Stimulated activated CD4-positive, alpha-beta T cell treated with anti-CD3 and anti-CD28 coated beads, Interleukin-4, amount 100 ng/mL, for 4 hours (primary cell): ENCODE measurements around the gene MTCH1.
"Not testable (repeated sequence)": the region's sequence is repeated elsewhere in the genome, so short reads cannot be mapped to it uniquely, and the experiment has no call there.

ENCODE experiments used
- DNase-seq, 2 experiments: peaks; one replicate each; pipeline ENCODE4 v3.0.0-alpha.2; 2020

MTCH1 gene

DNA sequence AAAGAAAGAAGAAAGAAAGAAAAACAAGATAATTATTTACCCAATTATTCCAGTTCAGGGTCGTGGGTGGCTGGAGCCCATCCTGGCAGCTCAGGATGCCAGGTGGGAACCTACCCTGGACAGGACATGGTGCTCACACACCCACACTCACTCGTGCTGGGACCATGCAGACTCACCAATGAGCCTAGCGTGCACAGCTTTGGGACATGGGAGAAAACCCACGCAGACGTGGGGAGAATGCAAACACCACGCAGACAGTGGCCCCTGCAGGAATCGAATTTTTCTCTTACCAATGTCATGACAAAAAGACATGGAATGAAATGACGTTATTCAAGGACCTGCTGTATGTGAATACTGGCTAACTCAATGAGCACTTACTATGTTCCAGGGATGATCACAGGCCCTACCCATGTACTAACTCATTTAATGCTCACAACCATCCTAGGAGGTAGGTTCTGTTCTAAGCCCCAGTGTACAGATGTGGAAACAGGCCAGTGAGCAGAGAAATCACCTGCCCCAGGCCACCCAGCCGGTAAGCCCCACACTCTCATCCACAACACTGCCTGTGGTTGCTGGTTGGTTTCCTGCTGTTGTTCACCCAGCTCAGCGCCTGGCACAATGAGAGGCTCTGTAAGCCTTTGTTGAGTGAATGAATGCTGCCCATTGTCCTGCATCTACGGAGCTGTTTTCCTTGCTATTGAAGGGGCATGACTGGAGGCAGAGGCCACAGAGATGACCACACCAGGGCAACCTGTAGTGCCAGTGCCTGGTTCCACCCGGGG is 38.2 kb downstream of the MTCH1 start:
- no peak for DNase-seq

DNA sequence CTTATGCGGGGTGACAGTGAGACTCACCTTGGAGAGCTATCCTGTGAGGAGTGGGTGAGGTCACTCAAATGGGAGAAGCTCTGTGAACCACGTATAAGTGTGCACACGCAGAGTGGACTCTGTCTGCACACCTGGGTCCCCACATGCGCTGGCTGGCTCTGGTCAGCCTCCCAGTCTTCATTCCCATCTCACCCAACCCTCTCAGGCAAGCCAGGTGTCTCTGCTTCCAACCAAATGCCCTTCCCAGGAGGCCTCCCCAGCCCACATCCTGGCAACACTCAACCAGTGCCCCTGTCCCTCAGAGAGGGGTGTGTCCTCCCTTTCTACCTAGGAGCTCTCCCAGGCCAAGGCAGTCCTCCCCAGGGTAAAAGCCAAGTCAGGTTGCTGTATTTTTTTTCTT is 39.5 kb downstream of the MTCH1 start:
- DNase-seq = no peak

DNA sequence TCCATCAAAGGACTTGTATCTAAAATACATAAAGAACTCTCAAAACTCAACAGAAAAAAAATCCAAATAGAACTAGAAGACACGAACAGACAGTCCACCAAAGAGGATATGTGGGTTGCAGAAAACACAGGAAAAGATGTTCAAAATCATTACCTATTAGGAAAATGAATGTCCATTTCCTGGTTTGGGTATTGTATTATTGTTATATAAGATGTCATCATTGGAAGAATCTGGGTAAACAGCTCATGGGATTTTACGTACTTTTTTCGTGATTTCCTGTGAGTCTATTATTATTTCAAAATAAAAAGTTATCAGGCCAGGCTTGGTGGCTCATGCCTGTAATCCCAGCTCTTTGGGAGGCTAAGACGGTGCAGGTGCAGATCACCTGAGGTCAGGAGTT is 40.7 kb downstream of the MTCH1 start:
- DNase-seq = no peak

DNA sequence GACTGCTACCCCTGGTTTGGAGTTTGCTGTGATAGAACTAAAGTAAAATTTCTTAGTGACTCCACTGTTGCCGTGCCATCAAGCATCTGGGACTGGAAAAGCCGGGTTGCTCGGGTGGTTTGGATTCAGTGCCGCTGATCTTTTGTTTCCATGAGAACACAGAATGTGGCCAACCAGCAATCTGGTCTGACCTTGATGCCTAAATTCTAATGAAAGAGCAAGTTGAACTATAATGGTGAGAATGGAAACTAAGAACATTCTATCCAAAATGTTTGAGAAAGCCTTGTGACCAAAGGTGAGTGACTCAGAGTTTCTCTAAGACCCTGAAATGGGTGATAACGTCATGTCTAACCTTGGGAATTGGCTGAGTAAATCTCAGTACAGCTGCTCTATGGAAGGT is 41.3 kb downstream of the MTCH1 start:
- DNase-seq = no peak

DNA sequence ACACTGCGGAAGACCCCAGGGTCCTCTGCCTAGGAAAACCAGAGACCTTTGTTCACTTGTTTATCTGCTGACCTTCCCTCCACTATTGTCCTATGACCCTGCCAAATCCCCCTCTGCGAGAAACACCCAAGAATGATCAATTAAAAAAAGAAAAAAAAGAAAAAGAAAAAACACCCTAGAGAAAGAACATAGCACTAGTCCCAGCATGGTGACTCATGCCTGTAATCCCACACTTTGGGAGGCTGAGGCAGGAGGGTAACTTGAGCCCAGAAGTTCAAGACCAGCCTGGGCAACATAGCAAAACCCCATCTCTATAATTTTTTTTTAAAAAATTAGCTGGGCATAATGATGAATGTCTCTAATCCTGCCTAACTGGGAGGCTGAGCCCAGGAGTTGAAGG is 43.7 kb downstream of the MTCH1 start:
- not testable (repeated sequence) for DNase-seq

DNA sequence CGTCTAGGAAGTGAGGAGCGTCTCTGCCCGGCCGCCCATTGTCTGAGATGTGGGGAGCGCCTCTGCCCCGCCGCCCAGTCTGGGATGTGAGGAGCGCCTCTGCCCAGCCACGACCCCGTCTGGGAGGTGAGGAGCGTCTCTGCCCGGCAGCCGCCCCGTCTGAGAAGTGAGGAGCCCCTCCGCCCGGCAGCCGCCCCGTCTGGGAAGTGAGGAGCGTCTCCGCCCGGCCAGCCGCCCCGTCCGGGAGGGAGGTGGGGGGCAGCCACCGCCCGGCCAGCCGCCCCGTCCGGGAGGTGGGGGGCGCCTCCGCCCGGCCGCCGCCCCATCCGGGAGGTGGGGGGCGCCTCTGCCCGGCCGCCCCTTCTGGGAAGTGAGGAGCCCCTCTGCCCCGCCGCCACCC is 44.4 kb downstream of the MTCH1 start:
- not testable (repeated sequence) for DNase-seq

DNA sequence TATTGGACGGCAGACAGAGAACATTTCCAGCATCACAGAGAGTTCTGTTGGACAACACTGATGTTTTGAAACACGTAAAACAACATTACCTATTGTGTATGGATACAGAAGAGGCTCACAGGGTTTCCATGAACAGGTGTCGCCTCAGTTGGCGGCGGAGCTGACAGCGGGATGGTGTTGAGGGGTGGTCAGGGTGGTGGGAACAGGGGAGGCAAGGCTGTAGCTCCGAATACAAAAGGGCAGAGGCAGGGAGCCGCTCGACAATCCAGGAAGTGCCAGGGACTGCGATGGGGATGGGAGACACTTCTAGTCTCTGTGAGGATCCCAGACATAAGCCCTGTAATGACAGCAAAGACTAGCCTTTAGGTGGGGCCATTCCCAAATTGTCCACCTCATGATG is 46.0 kb downstream of the MTCH1 start:
- no peak for DNase-seq

DNA sequence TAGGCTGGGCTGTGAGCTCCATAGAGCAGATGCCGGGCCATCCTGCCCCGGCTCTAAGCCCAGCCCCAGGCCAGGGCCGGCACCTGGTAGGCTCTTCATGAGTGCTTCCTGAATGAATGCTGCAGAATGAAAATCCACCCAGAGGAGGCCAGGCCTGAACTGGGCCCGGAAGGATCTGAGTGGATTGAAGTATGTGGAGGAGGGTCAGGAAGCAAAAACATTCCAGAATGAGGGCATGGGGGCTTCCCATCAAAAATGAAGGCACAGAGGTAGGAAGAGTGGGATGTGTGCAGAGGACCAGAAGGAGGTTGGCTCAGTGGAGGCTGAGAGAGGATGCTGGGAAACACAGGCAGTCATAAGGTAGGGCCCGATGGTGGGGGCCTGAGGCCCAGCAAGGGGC is 47.0 kb downstream of the MTCH1 start:
- not testable (repeated sequence) for DNase-seq

DNA sequence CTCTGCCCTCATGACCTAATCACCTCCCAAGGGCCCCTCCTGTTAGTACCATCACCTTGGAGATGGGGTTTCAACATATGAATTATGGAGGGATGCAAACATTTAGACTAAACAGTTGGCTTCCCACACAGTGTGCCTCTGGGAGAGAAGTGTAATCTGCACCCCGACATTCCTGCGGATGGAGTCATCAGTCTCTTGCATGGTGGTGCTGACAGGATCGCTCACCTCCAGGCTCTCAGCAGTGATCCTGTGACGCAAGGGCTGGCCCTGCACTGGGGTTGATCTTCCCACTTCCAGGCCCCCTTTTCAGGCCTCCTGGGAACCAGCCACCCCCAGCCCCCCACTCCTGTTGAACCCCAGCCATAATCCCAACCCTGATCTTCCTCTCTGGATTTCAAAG is 47.5 kb downstream of the MTCH1 start:
- no peak for DNase-seq

DNA sequence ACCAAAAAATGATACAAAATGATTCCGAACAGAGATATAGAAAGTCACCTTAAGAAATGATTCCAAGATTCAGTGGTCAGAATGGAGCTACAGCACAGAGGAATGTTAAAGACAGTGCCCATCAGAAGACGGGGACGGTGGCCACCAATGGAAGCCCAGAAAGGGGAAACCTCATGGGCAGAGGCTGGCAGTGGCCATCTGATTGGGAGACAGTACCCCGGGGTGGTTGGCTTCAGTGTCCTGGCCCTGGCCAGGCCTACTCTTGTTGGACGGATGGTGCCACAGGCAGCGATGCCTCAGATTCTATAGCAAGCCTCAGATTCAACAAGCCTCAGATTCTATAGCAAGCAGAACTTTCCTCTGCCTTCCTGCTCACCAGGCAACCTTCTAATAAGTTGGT is 48.1 kb downstream of the MTCH1 start:
- no peak for DNase-seq

DNA sequence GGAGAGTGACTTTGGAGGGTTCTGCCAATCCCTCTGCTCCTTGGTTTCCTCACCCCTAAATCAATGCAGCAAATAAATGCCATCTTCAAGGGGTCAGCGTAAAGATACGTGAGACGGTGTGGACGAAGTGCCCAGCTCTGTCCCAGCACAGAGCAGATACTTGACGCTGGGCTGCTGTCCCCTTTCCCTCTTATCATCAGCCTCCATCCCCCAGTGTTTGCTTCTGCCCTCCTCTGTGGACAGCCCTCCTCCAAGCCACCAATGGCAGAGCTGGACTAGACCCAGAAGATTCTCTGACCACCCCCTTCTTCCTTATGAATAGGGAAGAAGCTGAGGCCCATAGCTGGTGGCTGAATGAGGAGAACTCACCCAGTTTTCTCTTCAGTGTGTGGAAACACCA is 49.2 kb downstream of the MTCH1 start:
- no peak for DNase-seq

DNA sequence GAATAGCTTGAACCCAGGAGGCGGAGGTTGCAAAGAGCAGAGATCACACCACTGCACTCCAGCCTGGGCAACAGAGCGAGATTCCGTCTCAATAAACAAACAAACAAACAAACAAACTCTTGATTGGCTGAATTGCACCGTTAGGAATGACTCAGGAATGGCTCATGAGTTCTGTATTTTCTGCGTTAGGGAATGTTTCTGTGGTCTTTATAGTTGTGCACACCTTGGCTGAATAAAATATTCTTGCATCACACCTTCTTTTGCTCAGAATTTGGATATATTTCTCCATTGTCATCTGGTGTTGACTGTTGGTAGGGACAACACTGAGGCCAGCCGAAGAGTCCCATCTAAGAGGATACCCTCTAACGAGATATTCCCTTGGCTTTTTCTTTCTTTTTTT is 51.1 kb downstream of the MTCH1 start:
- no peak for DNase-seq

DNA sequence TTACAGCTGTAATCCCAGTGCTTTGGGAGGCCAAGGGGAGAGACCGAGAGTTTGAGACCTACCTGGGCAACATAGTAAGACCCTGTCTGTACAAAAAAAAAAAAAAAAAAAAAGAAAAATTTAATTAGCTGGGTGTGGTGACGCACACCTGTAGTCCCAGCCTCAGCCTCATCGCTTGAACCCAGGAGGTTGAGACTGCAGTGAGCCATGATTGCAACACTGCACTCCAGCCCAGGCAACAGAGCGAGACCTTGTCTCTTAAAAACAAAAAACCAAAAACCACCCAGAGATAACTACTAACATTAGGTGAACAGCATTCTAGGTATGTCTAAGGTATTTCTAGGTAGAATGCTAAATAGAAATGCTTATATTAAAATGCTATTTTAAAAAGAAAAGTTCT is 52.5 kb downstream of the MTCH1 start:
- no peak for DNase-seq

DNA sequence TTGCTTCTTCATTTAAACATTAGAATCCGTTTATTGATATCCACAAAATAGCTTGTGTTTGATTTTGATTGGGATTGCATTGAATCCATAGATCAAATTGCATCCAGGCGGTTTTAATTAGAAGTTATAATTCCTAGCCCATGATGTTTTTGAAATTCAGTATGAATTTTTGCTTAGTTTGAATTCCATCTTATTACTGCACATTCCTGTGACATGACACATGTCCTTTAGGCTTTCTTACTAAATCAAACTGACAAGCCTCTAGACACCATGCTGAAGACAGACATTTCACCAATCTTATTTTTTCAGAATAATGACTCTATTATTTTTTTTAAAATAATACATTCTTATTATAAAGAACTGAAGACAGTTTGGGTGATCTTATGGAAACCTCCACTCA is 52.9 kb downstream of the MTCH1 start:
- no peak for DNase-seq

DNA sequence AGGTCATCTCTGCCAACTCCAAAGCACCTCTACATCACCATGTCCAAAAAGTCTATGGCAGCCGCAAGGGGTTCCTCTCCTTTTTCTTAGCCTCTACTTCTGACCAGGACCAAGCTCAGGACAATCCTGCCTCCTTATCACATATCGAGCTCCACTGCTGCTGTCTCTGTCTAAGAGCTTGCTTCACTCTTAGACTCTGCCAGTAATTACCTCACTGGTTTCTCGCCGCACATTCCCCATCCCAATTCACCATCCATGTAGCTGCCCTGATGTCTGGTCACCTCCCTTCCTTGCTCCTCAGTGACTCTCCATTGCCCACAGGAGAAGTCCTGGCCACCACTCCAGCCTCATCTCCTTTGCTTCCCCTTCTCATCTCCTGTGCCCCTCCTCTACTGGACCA is 55.5 kb downstream of the MTCH1 start:
- DNase-seq = no peak

DNA sequence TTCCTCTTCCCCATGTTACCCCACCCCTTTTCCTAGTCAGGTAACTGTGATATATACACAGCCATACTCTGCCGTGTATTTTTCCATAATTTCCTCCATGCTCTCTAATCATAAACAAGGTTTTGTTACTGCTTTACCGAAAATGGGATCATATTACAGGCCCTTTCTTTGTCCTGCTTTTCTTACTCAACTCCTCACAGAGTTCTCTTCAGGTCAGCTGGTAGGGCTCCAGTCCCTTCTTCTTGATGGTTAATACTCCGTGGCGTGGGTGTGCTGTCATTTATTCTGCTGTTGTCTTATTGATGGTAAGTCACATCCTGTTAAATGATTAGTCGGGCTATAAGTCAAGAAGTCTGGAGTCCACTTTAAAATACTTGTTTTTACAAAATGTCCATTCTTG is 56.4 kb downstream of the MTCH1 start:
- DNase-seq = no peak

DNA sequence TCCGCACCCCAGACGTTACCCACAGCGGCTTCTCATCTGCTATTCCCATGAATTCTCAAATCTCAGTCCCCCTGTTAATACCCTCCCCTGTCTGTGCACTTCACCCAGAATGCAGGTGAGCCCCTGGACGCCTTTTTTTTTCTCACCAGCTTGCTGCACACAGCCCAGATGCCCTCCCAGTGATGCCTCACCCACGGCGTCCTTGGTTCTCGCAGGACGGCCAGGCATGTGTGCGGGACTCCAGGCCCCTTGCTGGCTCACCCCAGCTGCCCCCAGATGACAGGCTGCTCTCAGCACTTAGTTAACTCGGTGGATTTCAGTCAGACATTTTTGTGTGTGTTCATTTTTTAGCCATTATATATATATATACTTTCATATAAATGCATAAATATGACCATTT is 56.8 kb downstream of the MTCH1 start:
- no peak for DNase-seq

DNA sequence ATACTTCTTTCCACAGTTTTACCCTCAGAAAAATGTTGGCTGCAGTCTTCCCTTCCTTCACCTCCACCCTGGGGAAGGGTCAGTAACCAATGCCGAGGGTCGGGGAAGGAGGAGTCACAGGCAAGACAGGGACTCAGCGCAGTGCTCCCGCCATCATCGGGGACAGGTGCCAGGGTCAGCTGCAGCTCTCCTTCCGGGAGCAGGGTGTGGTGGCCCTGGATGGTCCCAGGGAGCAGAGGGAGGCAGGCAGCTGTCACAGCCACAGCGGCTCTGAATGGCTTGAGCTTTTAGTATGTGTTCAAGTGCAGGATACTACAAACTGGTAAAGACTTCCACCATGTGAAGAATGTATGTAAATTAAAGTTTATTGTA is 57.5 kb downstream of the MTCH1 start:
- no peak for DNase-seq

DNA sequence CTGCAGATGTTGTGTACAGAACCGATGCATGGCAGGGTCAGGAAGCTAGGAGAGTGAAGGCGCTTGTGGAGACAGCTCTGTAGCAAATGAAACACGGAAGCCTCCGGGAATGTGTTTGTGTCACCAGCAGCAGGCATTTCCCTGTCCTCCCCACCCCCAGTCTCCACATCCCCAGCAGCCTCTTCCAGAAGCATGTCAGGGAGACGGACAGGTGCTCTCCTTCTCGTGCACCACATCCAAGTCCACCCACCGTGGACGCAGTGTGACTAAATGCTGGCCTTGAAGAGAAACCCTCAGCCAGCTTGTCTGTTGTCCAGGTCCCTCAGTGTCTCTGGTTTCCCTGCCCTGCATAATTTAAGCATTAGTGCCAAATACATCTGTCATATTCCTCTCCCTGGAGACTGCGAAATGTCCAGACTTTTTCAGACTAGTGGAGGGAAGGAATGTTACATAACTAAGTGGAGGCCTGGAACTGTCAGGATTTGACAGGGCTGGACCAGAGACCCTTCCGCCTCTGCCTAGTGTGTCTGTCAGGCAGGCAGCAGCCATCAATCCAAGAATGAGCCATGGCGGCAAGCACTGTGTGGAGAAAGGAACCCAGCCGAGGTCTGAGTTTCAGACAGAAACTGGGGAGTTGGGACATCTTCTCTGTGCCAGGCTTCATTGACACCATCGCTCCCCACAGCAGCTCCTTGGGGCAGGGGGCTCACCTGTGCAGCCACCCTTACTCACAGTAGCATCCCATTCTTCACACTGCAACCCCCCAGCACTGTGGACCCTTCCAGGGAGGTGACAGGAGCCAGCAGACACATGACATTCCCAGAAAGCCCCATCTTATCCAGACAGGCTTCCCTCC is 58.1 kb downstream of the MTCH1 start:
- no peak for DNase-seq

DNA sequence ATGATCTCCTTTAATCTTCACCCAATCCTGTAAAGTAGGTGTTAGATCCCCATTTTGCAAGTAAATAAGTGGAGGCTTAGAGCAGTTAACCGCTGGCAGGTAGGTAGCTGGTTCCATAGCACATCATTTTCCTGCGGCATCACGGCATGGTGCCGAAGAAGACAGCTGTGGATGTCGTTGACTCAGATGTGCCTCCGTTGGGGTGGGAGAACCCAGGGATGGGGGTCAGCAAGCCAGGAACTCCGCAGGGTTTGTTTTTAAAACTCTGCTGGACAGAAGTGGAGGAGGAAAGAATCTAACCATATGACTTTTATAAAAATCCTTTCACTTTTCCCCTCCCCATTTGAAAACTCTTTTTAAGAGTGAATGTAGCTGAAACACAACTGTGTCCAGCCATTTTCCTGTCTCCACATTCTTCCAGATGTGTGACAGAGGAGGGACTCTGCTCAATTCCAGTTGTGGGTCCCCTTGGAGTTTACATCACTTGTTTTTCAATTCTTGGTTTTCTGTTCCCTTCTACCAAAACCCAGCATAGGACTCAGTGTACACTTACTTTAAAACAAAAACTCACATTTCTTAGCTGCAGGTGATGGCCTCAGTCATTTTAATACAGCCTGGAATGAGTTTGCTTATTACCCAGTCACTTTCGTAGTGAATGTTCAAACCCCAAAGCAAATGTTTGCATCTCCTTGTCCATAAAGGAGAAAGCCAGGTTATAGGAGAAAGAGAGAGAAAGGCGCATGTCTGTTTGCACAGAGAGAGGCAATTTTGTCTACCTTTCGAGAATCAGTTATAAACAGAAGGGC is 59.1 kb downstream of the MTCH1 start:
- no peak for DNase-seq

DNA sequence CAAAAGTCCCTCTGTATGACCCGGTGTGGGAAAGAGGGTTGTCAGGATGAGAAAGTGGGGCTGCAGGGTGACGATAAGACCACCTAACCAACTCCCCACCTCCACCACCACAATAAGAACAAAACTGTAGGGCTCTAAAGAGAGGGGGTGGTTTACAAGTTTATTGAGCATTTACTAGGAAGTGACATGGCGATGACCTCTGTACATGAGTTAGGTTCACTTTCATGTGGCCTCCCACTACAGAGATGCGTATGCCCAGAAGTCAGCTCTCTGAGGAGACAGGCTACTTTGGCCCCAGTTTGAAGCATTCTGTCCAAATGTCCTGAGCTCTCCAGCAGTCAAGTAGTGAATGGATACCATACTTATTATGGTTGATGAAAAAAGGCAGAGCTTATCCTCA is 60.2 kb downstream of the MTCH1 start:
- no peak for DNase-seq

DNA sequence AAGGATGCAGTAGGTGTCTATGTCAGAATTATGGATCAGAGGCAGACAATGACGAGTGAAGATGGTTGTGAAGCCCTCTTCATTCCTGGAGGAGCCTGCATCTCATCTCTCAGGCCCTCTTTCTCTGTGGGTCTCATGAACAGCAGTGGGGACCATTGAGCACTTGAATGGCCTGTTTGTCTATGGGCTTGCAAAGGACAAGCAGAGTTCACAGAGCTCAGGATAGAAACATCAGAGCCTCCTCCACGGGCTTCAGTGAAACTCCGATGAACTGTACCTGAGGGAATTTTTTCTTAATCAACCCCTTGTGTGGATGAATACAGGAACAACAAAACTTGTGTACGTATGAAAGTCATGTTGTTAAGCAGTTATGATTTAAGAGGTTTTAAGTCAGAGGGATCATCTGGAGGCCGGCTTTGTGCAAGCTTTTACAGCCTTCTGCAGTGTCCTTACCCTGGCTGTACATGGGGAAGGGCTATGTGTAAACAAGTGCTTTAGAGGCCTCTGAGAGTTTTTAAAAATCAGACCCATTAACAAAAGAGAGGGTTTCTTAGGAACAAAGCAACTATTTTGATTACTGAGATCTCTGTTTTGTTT is 61.1 kb downstream of the MTCH1 start:
- DNase-seq = no peak

DNA sequence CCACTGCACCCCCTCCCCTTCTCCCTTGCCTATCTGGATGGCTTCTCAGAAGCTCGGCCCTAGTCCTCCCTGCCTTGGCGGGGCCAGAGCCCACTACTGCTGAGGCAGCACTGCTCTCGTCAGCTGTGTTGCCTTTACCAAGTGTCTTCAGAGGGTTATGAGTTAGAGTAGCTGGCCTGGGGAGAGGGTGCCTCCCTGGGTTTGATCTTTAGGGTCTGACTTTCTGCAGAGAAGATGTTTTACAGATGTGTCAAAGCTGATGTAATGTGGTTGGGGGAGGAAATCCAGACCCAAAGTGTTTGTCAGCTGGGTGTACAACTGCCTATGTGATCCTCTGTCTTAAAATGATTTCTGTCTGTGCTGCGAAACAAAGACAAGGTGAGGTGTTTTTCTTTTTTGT is 61.9 kb downstream of the MTCH1 start:
- DNase-seq = no peak
